Neural cell (in vitro differentiated cells): ENCODE data around the gene KRT37.

Experiments used
- CTCF ChIP-seq: fragments of 450-650 bp; IDR thresholded peaks from 2 replicates; pipeline ENCODE4 v1.5.1; 2014; ENCODE audit warnings: antibody characterized with exemption, mild to moderate bottlenecking, moderate library complexity; ENCODE audit not compliant: poor library complexity, severe bottlenecking
- EP300 ChIP-seq: fragments of 450-650 bp; conservative IDR thresholded peaks from 2 replicates; pipeline ENCODE4 v1.6.1; 2014; ENCODE audit warnings: antibody characterized with exemption, mild to moderate bottlenecking, moderate library complexity; ENCODE audit not compliant: poor library complexity, severe bottlenecking
- EZH2 ChIP-seq: fragments of 200-600, 300-800 bp; shearing (Covaris generic), sonication (generic); IDR thresholded peaks from 2 replicates; pipeline ENCODE4 v1.6.1; 2014; ENCODE audit warnings: antibody characterized with exemption, low read length, borderline replicate concordance, mild to moderate bottlenecking; ENCODE audit not compliant: insufficient read depth, poor library complexity, severe bottlenecking
- MXI1 ChIP-seq: fragments of 450-650 bp; conservative IDR thresholded peaks from 2 replicates; pipeline ENCODE4 v1.6.1; 2014; ENCODE audit warnings: antibody characterized with exemption, mild to moderate bottlenecking; ENCODE audit not compliant: poor library complexity, severe bottlenecking
- POLR2AphosphoS5 ChIP-seq: IDR thresholded peaks from 2 replicates; pipeline ENCODE4 v1.6.1; 2012
- RAD21 ChIP-seq: fragments of 450-650 bp; conservative IDR thresholded peaks from 2 replicates; pipeline ENCODE4 v1.6.1; 2014; ENCODE audit warnings: antibody characterized with exemption, mild to moderate bottlenecking, moderate library complexity
- REST ChIP-seq: IDR thresholded peaks from 2 replicates; pipeline ENCODE4 v1.6.1; 2012; ENCODE audit warnings: borderline replicate concordance
- TAF1 ChIP-seq: IDR thresholded peaks from 2 replicates; pipeline ENCODE4 v1.6.1; 2012; ENCODE audit warnings: low read depth

- no peak for TF ChIP-seq EZH2
- TF ChIP-seq CTCF: no peak
- no peak for TF ChIP-seq MXI1
- no peak for TF ChIP-seq EP300
- no peak for TF ChIP-seq RAD21
- no peak for TF ChIP-seq POLR2AphosphoS5
- no peak for TF ChIP-seq REST
- TF ChIP-seq TAF1: no peak
These were observed 16.2 kb upstream of the KRT37 start, which contains the start of gene KRT38 for GRCh38 chr17:41440531-41441033.
